RWPE2 (cell line): ENCODE measurements around the gene NRP2.

Source experiments
- ATAC-seq: fragments of 200-7000 bp; cut with Tn5 transposase; 3 replicates; pipeline ENCODE4 v1.9.1; 2021; ENCODE audit warnings: low read depth
- DNase-seq: peaks from one replicate; pipeline ENCODE4 v3.0.0-alpha.2; 2020; ENCODE audit warnings: low spot score
- H3K27ac ChIP-seq: fragments of 450-650 bp; 2 replicates; pipeline ENCODE4 v1.5.1; 2017; ENCODE audit warnings: mild to moderate bottlenecking; ENCODE audit not compliant: poor library complexity, severe bottlenecking
- H3K27me3 ChIP-seq: fragments of 250-450 bp; sonication (Bioruptor Pico); 2 replicates; pipeline ENCODE4 v1.5.1; 2021; ENCODE audit warnings: mild to moderate bottlenecking, moderate library complexity; ENCODE audit not compliant: insufficient read depth, poor library complexity, severe bottlenecking
- H3K36me3 ChIP-seq: fragments of 250-450 bp; sonication (Bioruptor Pico); 2 replicates; pipeline ENCODE4 v1.5.1; 2020; ENCODE audit warnings: low read depth, mild to moderate bottlenecking, moderate library complexity
- H3K4me1 ChIP-seq: fragments of 250-450 bp; sonication (Bioruptor Pico); 2 replicates; pipeline ENCODE4 v1.5.1; 2021; ENCODE audit warnings: mild to moderate bottlenecking, moderate library complexity; ENCODE audit not compliant: insufficient read depth, poor library complexity, severe bottlenecking
- H3K4me3 ChIP-seq: fragments of 250-450 bp; sonication (Bioruptor Pico); 2 replicates; pipeline ENCODE4 v1.5.1; 2021; ENCODE audit warnings: mild to moderate bottlenecking, moderate library complexity; ENCODE audit not compliant: severe bottlenecking
- H3K9me3 ChIP-seq: fragments of 250-450 bp; sonication (Bioruptor Pico); 2 replicates; pipeline ENCODE4 v1.5.1; 2021; ENCODE audit warnings: mild to moderate bottlenecking, moderate library complexity; ENCODE audit not compliant: severe bottlenecking
- CTCF ChIP-seq: fragments of 450-650 bp; IDR thresholded peaks from one replicate; pipeline ENCODE4 v1.5.1; 2017; ENCODE audit warnings: mild to moderate bottlenecking, moderate library complexity; ENCODE audit not compliant: poor library complexity, severe bottlenecking

Gene NRP2

GRCh38 chr2:205685314-205686055 is 3.2 kb downstream of the NRP2 start:
- no peaks in the 10 kb centered on the region for H3K36me3 ChIP-seq
- DNase-seq (no peak), ATAC-seq (peak; percentile 64)
- peak overlapping the region; percentile 35 for H3K4me3 ChIP-seq
- peaks cover 30% of the 10 kb centered on the region for H3K4me1 ChIP-seq
- H3K27ac ChIP-seq, result peak overlapping the region; percentile 40
- TF ChIP-seq CTCF, result peak; percentile 9
- no peaks in the 10 kb centered on the region for H3K27me3 ChIP-seq
- H3K9me3 ChIP-seq, result no peaks in the 10 kb centered on the region

- Histone ChIP-seq H3K4me3 (peak overlapping the region; percentile 35), H3K9me3 (no peaks in the 10 kb centered on the region), H3K27ac (peak overlapping the region; percentile 40), H3K4me1 (peaks cover 30% of the 10 kb centered on the region), H3K27me3 (no peaks in the 10 kb centered on the region), H3K36me3 (no peaks in the 10 kb centered on the region)
- ATAC-seq (no peak), DNase-seq (no peak)
- TF ChIP-seq CTCF, result no peak
These were observed 3.9 kb downstream of the NRP2 start for GRCh38 chr2:205686056-205686782.

- H3K36me3 ChIP-seq, result no peaks in the 10 kb centered on the region
- DNase-seq, result no peak
These were observed 4.7 kb downstream of the NRP2 start for GRCh38 chr2:205686783-205687640.

GRCh38 chr2:205687641-205687956 is 5.3 kb downstream of the NRP2 start:
- Histone ChIP-seq H3K9me3 (no peaks in the 10 kb centered on the region), H3K27ac (no peak overlapping the region), H3K4me3 (no peak overlapping the region), H3K36me3 (no peaks in the 10 kb centered on the region), H3K27me3 (no peaks in the 10 kb centered on the region), H3K4me1 (peaks cover 30% of the 10 kb centered on the region)
- DNase-seq (no peak), ATAC-seq (no peak)
- no peak for TF ChIP-seq CTCF

More at GRCh38 chr2:205686783-205687640, 4.7 kb downstream of the NRP2 start:
- no peak for TF ChIP-seq CTCF
- Histone ChIP-seq H3K9me3 (no peaks in the 10 kb centered on the region), H3K27me3 (no peaks in the 10 kb centered on the region), H3K27ac (no peak overlapping the region), H3K4me1 (peaks cover 30% of the 10 kb centered on the region), H3K4me3 (no peak overlapping the region)
- no peak for ATAC-seq
